T-helper 1 cell treated with Interleukin-12 subunit alpha and Interleukin-12 subunit beta and Interleukin-4 antibody, amounts not matched to agents 30 μg/mL and 1 μg/mL, for 36 hours (primary cell): ENCODE results near the gene PHACTR1.

Experiments used
- H3K27ac Mint-ChIP-seq: one replicate; pipeline ENCODE4 v1.8.0; 2021; ENCODE audit warnings: mild to moderate bottlenecking, mixed read lengths
- H3K27me3 Mint-ChIP-seq: one replicate; pipeline ENCODE4 v1.8.0; 2021; ENCODE audit warnings: low read depth, mixed read lengths
- H3K36me3 Mint-ChIP-seq: one replicate; pipeline ENCODE4 v1.8.0; 2021; ENCODE audit warnings: low read depth, mixed read lengths
- H3K4me1 Mint-ChIP-seq: one replicate; pipeline ENCODE4 v1.8.0; 2021; ENCODE audit warnings: low read depth, mixed read lengths
- H3K4me3 Mint-ChIP-seq: one replicate; pipeline ENCODE4 v1.8.0; 2021; ENCODE audit warnings: mild to moderate bottlenecking, moderate library complexity, mixed read lengths
- H3K9me3 Mint-ChIP-seq: one replicate; pipeline ENCODE4 v1.8.0; 2021; ENCODE audit warnings: mixed read lengths

PHACTR1 gene

GRCh38 chr6:12716298-12716916 lies at the start of gene PHACTR1:
Gene PHACTR1 (plus strand): TSS chr6:12716767.
- H3K4me3 Mint-ChIP-seq: no peak within 1 kb of the TSS
- H3K27ac Mint-ChIP-seq: no peak within 1 kb of the TSS
- no peaks in the 10 kb centered on the region for H3K27me3 Mint-ChIP-seq
- H3K36me3 Mint-ChIP-seq: no peaks in the 10 kb centered on the region
- H3K4me1 Mint-ChIP-seq: no peaks in the 10 kb centered on the region
- no peaks in the 10 kb centered on the region for H3K9me3 Mint-ChIP-seq

GRCh38 chr6:12666886-12667285 lies 49.7 kb upstream of the PHACTR1 start:
- no peaks in the 10 kb centered on the region for H3K4me1 Mint-ChIP-seq
- no peak overlapping the region for H3K27ac Mint-ChIP-seq
- H3K9me3 Mint-ChIP-seq: no peaks in the 10 kb centered on the region
- no peaks in the 10 kb centered on the region for H3K36me3 Mint-ChIP-seq
- no peaks in the 10 kb centered on the region for H3K27me3 Mint-ChIP-seq
- H3K4me3 Mint-ChIP-seq: no peak overlapping the region

GRCh38 chr6:12675931-12676330 lies 40.6 kb upstream of the PHACTR1 start:
- H3K27ac Mint-ChIP-seq: no peak overlapping the region
- H3K36me3 Mint-ChIP-seq: no peaks in the 10 kb centered on the region
- peaks cover 5% of the 10 kb centered on the region for H3K27me3 Mint-ChIP-seq
- no peak overlapping the region for H3K4me3 Mint-ChIP-seq
- H3K9me3 Mint-ChIP-seq: no peaks in the 10 kb centered on the region
- H3K4me1 Mint-ChIP-seq: no peaks in the 10 kb centered on the region

GRCh38 chr6:12679341-12679740 lies 37.2 kb upstream of the PHACTR1 start:
- no peaks in the 10 kb centered on the region for H3K4me1 Mint-ChIP-seq

GRCh38 chr6:12693122-12693521 lies 23.4 kb upstream of the PHACTR1 start:
- Mint-ChIP-seq H3K36me3 (no peaks in the 10 kb centered on the region), H3K4me3 (no peak overlapping the region), H3K9me3 (no peaks in the 10 kb centered on the region), H3K4me1 (no peaks in the 10 kb centered on the region), H3K27ac (no peak overlapping the region), H3K27me3 (no peaks in the 10 kb centered on the region)

More at GRCh38 chr6:12679341-12679740, 37.2 kb upstream of the PHACTR1 start:
- H3K9me3 Mint-ChIP-seq: no peaks in the 10 kb centered on the region
- H3K27ac Mint-ChIP-seq: no peak overlapping the region
- H3K27me3 Mint-ChIP-seq: no peaks in the 10 kb centered on the region
- no peak overlapping the region for H3K4me3 Mint-ChIP-seq
- H3K36me3 Mint-ChIP-seq: no peaks in the 10 kb centered on the region

GRCh38 chr6:12698298-12698697 lies 18.3 kb upstream of the PHACTR1 start:
- no peaks in the 10 kb centered on the region for H3K9me3 Mint-ChIP-seq
- H3K27ac Mint-ChIP-seq: no peak overlapping the region
- H3K4me1 Mint-ChIP-seq: no peaks in the 10 kb centered on the region
- no peaks in the 10 kb centered on the region for H3K36me3 Mint-ChIP-seq
- no peaks in the 10 kb centered on the region for H3K27me3 Mint-ChIP-seq
- no peak overlapping the region for H3K4me3 Mint-ChIP-seq

GRCh38 chr6:12704946-12705345 lies 11.6 kb upstream of the PHACTR1 start:
- no peaks in the 10 kb centered on the region for H3K9me3 Mint-ChIP-seq
- no peaks in the 10 kb centered on the region for H3K4me1 Mint-ChIP-seq
- no peak overlapping the region for H3K4me3 Mint-ChIP-seq
- no peaks in the 10 kb centered on the region for H3K36me3 Mint-ChIP-seq
- H3K27ac Mint-ChIP-seq: no peak overlapping the region
- H3K27me3 Mint-ChIP-seq: no peaks in the 10 kb centered on the region

- Mint-ChIP-seq H3K27me3 (no peaks in the 10 kb centered on the region), H3K36me3 (no peaks in the 10 kb centered on the region), H3K27ac (no peak overlapping the region), H3K4me1 (no peaks in the 10 kb centered on the region), H3K4me3 (no peak overlapping the region), H3K9me3 (no peaks in the 10 kb centered on the region)
Observed at GRCh38 chr6:12709116-12709515, 7.5 kb upstream of the PHACTR1 start.

- Mint-ChIP-seq H3K4me3 (no peak overlapping the region), H3K27me3 (no peaks in the 10 kb centered on the region), H3K27ac (no peak overlapping the region), H3K36me3 (no peaks in the 10 kb centered on the region), H3K4me1 (no peaks in the 10 kb centered on the region), H3K9me3 (no peaks in the 10 kb centered on the region)
Observed at GRCh38 chr6:12709556-12710232, 6.9 kb upstream of the PHACTR1 start.

GRCh38 chr6:12710921-12711320 lies 5.6 kb upstream of the PHACTR1 start:
- H3K27me3 Mint-ChIP-seq: no peaks in the 10 kb centered on the region
- no peak overlapping the region for H3K27ac Mint-ChIP-seq
- no peaks in the 10 kb centered on the region for H3K36me3 Mint-ChIP-seq
- no peaks in the 10 kb centered on the region for H3K9me3 Mint-ChIP-seq
- H3K4me3 Mint-ChIP-seq: no peak overlapping the region
- no peaks in the 10 kb centered on the region for H3K4me1 Mint-ChIP-seq

- H3K4me1 Mint-ChIP-seq: no peaks in the 10 kb centered on the region
- no peak overlapping the region for H3K27ac Mint-ChIP-seq
- H3K9me3 Mint-ChIP-seq: no peaks in the 10 kb centered on the region
- H3K27me3 Mint-ChIP-seq: no peaks in the 10 kb centered on the region
- H3K4me3 Mint-ChIP-seq: no peak overlapping the region
- H3K36me3 Mint-ChIP-seq: no peaks in the 10 kb centered on the region
Observed at GRCh38 chr6:12714022-12714421, 2.5 kb upstream of the PHACTR1 start.

- H3K9me3 Mint-ChIP-seq: no peaks in the 10 kb centered on the region
- H3K36me3 Mint-ChIP-seq: no peaks in the 10 kb centered on the region
- H3K27ac Mint-ChIP-seq: no peak overlapping the region
- H3K27me3 Mint-ChIP-seq: no peaks in the 10 kb centered on the region
- H3K4me1 Mint-ChIP-seq: no peaks in the 10 kb centered on the region
- H3K4me3 Mint-ChIP-seq: no peak overlapping the region
Observed at GRCh38 chr6:12715437-12715836, 1.1 kb upstream of the PHACTR1 start.

GRCh38 chr6:12717356-12717755 lies 789 bp downstream of the PHACTR1 start:
- no peak overlapping the region for H3K4me3 Mint-ChIP-seq
- H3K27ac Mint-ChIP-seq: no peak overlapping the region
- no peaks in the 10 kb centered on the region for H3K9me3 Mint-ChIP-seq
- H3K36me3 Mint-ChIP-seq: no peaks in the 10 kb centered on the region
- no peaks in the 10 kb centered on the region for H3K4me1 Mint-ChIP-seq
- H3K27me3 Mint-ChIP-seq: no peaks in the 10 kb centered on the region

GRCh38 chr6:12718015-12718414 lies 1.4 kb downstream of the PHACTR1 start:
- Mint-ChIP-seq H3K4me1 (no peaks in the 10 kb centered on the region), H3K27me3 (no peaks in the 10 kb centered on the region), H3K9me3 (no peaks in the 10 kb centered on the region), H3K27ac (no peak overlapping the region), H3K4me3 (no peak overlapping the region), H3K36me3 (no peaks in the 10 kb centered on the region)

GRCh38 chr6:12719017-12719416 lies 2.5 kb downstream of the PHACTR1 start:
- Mint-ChIP-seq H3K27ac (no peak overlapping the region), H3K4me3 (no peak overlapping the region), H3K4me1 (no peaks in the 10 kb centered on the region), H3K36me3 (no peaks in the 10 kb centered on the region), H3K9me3 (no peaks in the 10 kb centered on the region), H3K27me3 (no peaks in the 10 kb centered on the region)
